Right lobe of liver (tissue), 4 donors: ENCODE data around the gene DEXI.

Experiments used
- CTCF ChIP-seq, 4 donors: fragments of 200-600 bp in 3 of 4; fragments of 450-650 bp in 1 of 4; IDR thresholded peaks; one replicate each; pipeline versions ENCODE4 v1.5.1 to v1.8.0; 2016 to 2022; ENCODE audit warnings: antibody characterized with exemption in 4 of 4, mild to moderate bottlenecking in 2 of 4
- POLR2A ChIP-seq: fragments of 450-650 bp; IDR thresholded peaks from one replicate; pipeline ENCODE4 v1.6.1; 2017; ENCODE audit warnings: antibody characterized with exemption, mild to moderate bottlenecking
- donor health status: DM: no; HTN: no; CAD: no.
- donor health status: DM: no; HTN: no; CAD: no.
- donor health status: DM: no; HTN: yes; CAD: no.

GRCh38 chr16:10896723-10897122 lies 45.5 kb downstream of the DEXI start:
- TF ChIP-seq CTCF (IDR thresholded peaks at IDR 0.05), result no peak
- TF ChIP-seq POLR2A, result no peak
